GM12801 (cell line): ENCODE data around the gene LEF1.

Source experiments
- CTCF ChIP-seq: IDR thresholded peaks from one replicate; pipeline ENCODE4 v1.5.1; 2011; ENCODE audit warnings: control low read depth; ENCODE audit not compliant: insufficient read length; ENCODE audit errors: extremely low read depth

Gene LEF1

GRCh38 chr4:108052558-108053120 is 116.1 kb downstream of the LEF1 start:
- TF ChIP-seq CTCF = no peak

GRCh38 chr4:108051343-108051742 is 117.4 kb downstream of the LEF1 start:
- no peak for TF ChIP-seq CTCF

GRCh38 chr4:108049406-108049805 is 119.3 kb downstream of the LEF1 start:
- no peak for TF ChIP-seq CTCF

- TF ChIP-seq CTCF = no peak
These were observed 119.7 kb downstream of the LEF1 start for GRCh38 chr4:108048997-108049396.

- TF ChIP-seq CTCF = no peak
These were observed 120.6 kb downstream of the LEF1 start for GRCh38 chr4:108048157-108048556.

GRCh38 chr4:108047199-108047598 is 121.5 kb downstream of the LEF1 start:
- TF ChIP-seq CTCF = no peak

GRCh38 chr4:108045687-108046024 is 123.1 kb downstream of the LEF1 start:
- TF ChIP-seq CTCF = no peak

- TF ChIP-seq CTCF = no peak
These were observed 123.6 kb downstream of the LEF1 start for GRCh38 chr4:108044951-108045686.
